Stimulated activated CD8-positive, alpha-beta memory T cell treated with anti-CD3 and anti-CD28 coated beads, Interleukin-7, amount 100 ng/mL, for 1 hour (primary cell): ENCODE results near the gene USPL1.
"Not testable (repeated sequence)": the region's sequence is repeated elsewhere in the genome, so short reads cannot be mapped to it uniquely, and the experiment has no call there.

Experiments used
- DNase-seq, 2 donors: peaks; one replicate each; pipeline ENCODE4 v3.0.0-alpha.2; 2020; ENCODE audit warnings: low read depth in 2 of 2

Gene USPL1

DNA sequence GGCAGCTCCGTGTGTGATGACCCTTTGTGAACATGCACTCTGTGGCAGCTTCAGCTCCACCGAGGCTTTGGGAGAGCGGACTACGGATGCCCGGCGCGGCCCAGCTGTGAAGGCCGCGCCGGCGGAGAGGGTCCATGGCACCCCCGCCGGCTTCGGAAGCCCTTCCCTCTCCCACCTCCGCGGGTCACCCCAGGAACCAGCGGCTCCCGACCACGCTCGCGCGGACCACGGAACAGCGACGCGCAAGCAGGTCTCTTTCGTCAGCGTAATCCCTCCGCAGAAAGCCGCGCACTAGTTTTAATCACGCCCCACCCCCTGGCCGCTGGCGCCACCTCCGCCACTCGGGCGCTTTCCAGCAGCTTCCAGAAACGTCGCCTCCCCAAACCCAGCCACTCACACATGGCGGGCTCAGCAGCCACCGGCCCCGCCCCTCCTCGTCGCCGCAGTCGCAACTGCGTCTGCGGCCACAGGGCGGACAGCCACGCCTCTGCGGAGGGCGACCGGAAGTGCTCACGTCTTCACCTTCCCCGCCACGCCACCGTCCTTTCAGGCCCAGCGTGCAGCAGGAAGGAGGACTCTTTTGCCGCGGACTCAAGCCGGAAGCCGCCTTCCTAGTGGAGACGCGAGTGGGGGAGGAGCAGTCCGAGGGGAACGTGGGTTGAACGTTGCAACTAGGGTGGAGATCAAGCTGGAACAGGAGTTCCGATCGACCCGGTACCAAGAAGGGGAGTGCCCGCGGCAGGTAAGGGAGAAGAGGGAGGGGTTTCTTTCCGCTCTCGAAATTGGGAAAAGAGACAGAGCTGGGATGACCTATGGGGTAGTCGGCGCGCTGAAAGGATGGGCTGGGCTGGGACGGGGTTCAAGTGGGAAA lies at the start of gene USPL1:
USPL1 (plus strand) TSS at position 606 of the 871 bp plus-strand sequence. CDS start 3,221 bp downstream, outside the sequence.
- peak; percentile 98 to 99 for DNase-seq

DNA sequence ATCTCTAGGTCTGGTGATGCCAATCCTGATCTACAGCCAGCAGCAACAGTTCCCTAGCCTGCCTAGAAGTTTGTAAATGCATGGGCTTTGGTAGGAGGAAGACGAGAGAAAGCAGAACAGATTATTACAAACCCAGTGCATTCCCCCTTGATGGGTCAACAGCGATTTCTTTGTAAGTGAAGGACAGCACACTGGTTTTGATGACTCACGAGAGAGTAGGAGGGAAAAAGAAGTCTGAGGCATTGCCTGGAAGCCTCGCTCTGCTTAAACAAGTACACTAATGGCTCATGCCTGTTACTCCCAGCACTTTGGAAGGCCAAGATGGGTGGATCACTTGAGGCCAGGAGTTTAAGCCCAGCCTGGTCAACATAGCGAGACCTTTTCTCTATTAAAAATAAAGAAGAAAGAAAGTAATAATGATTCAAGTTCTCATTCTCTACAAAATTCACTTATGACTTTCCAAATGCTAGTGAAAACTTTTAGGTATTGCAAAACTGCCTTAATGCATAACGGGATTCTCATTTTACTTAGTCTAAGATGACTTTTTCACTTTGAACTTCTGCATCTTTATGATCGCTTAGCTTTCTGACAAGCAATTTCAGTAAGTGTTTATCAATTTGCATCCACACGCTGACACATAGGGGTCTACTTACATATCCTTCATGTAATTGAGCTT lies 47.7 kb upstream of the USPL1 start:
- no peak for DNase-seq

DNA sequence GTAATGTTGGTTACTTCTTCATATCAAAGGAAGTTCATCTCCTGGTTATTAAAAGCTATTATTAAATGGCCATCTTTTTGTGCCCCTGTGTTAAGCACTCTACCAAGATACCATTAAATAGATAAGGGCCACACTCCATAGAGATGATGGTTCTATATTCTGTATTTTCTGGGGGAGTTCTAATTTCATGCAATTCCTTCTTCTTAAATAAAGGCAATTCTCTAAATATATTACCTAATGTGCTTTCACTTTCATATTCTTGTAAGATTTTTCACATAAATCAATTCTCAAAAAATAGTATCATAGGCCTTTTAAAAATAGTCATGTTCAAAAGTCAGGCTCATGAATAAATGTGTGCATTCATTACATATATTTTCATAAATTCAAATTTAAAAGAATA lies 47.0 kb upstream of the USPL1 start:
- no peak for DNase-seq

DNA sequence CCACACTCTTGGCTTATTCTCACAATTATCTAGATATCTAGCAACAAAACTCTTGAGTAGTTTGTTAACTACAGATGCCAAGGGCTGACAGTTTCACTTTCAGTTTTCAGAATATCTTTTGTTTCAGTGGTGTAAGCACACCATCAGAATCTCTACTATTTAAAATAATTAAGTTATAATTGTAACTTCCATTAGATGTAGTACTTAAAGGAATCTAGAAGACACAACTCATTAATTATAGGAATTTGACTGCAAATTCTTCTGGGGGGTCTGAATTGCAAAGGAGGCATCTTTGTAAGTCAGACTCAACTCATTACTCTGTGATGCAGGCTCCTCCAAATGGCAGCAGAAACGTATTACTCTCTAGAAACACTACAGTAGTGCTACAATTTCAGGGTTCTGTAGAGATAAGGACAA lies 44.9 kb upstream of the USPL1 start:
- DNase-seq = no peak

DNA sequence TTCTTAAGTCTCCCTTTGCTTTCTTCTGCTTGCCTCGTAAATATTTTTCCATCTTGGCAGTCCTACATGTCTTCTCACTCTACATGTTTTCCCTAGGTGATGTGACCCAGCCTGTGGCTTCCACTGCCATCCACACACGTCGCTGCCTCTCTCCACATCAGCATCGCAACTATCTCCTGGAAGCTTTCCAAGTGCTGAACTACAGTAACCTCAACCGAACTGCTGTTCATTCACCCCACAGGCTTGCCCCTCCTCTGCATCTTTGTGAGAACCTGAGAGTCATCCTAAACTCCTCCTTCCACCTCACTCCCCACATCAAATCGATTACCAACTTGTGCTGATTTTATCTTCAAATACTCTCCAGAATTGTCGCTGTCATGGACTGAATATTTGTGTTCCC lies 41.2 kb upstream of the USPL1 start:
- DNase-seq = peak in 1 of 2 donors; percentile 5

DNA sequence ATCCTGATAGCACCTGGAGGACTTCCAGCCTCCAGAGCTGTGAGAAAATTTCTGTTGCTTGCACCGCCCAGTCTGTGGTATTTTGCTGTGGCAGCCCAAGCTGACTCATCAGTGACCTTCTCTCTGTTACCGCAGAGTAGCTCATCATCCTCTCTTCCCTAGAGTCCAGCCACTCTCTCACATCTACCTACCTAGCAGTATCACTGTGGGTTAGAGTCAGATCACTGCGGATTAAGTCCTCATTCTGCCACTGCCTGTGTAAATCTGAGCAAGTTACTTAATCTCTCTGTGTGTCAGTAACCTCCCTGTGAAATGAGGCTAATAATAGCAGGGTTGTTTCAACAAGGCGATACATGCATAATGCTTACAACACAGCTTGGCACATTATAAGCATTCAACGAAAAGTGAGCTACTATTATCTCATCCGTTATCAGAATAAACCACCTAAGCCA lies 40.3 kb upstream of the USPL1 start:
- peak in 1 of 2 donors; percentile 9 for DNase-seq

DNA sequence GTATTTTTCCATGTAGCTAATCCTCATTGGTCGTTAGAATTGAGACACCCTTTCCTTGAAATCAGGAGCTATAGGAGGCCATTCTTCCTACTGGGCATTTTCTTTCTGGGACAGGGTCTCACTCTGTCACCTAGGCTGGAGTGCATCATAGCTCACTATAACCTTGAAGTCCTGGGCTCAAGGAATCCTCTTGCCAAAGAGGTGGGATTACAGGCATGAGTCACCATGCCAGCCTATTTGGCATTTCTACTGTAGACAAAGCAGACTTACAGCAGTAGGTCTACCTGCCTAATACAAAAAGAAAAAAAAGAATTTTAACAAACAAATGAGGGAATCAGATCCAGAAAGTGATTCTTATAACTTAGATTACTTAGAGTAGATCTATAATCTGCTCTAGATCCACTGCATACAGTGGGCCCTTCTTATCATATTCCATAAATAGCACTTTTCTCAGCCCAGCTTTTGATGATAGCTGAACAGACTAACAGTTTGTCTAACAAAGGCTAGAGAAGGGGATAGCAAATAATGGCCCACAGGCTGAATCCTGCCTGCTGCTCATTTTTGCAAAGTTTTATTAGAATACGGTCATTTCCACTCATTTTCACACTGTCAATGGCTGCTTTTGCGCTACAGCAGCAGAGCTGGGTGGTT lies 36.7 kb upstream of the USPL1 start:
- no peak for DNase-seq

DNA sequence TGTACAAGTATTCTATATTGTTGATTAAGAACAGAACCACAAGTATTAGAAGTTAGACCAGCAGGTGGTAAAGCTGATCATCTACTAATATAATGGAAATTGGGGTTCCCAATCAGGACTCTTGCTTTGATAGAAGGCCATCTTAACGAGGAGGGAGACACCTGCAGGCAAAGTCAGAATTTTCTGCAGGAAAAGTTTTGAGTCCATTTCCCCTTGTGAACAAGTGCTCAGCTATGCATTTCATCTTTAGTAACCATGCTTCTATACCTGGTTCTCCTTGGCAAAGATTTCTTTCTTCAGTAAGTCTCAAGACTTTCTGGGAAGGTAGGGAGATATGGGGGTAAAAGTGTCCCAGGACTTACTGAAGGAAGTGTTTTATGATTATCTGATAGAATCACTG lies 36.1 kb upstream of the USPL1 start:
- DNase-seq = no peak

DNA sequence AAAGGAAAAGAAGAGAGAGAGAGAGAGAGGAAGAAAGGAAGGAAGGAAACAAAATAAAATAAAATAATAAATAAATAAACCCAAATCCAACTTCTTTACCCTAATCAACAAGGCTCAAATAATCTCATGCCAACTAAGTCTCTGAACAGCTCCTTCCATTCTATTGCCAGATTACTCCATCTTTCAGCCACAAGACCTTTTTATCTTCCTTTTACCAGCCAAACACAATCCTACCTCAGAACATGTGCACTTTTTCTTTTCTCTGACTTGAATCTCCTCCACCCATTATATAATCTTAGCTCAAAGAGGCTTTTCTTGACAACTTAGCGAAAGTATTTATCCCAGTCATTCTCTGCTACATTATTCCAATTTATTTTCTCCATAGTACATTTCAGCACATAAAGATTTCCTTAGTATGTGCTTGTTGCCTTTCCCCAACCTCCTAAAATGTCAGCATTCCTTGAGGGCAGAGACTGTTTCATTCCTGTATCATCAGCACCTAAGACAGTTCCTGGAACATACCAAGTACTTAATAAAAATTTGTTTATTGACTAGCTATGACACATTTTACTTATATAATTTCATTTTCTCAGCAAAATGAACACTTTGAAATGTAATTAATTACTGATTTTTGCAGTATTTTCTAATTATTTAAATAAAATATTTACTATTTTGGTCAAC lies 33.5 kb upstream of the USPL1 start:
- no peak for DNase-seq

DNA sequence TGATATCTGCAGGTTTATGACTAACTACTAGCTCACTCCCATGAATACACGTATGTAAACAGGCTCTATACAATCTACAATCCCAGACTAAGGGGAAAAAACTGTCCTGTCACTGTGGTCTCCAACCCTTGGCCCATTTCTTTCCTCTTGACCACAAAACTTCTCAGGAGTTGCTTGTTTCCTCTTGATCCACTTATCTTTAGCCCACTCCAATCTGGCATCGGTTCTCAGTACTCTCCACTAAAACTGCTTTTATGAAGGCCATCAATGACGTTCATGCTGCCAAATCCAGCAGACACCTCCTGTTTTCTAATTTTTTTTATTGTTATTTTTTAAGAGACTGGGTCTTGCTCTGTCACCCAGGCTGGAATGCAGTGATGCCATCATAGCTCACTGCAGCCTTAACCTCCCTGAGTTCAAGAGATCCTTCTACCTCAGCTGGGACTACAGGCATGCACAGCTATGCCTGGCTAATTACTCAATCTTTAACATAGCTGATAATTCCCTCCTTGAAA lies 31.9 kb upstream of the USPL1 start:
- DNase-seq = no peak

DNA sequence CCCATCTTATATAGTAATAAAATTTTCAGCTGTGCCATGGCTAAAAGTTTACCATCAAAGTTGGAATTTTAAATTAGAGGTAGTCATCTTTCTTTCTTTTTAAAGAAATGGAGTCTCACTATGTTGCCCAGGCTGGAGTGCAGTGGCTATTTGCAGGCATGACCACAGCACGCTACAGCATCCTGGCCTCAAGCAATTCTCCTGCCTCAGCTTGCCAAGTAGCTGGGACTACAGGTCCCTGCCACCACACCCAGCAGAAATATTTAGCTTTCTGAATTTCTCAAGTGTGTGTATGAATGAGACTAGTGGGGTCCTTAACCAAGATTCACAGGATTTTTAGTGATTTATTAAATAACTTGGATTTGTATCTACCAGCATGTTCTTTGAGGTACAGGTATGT lies 30.5 kb upstream of the USPL1 start:
- no peak for DNase-seq

DNA sequence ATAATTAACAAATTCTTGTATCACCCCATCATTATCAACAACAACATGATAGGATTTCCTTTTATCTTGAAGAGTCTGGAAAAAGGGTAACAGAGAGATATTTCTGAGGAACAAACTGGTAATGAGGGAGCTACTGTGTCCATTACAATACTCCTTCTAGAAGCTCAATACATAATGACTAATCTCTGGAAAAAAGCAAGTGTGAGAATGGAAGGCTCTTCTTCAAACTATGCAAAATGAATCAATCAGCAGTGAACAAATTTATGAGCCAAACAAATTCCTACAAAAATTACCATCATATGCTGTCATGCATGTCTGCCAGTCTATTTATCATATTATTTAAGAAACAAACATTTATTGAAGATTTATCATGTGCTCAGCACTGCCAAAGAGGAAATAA lies 30.0 kb upstream of the USPL1 start:
- no peak for DNase-seq

DNA sequence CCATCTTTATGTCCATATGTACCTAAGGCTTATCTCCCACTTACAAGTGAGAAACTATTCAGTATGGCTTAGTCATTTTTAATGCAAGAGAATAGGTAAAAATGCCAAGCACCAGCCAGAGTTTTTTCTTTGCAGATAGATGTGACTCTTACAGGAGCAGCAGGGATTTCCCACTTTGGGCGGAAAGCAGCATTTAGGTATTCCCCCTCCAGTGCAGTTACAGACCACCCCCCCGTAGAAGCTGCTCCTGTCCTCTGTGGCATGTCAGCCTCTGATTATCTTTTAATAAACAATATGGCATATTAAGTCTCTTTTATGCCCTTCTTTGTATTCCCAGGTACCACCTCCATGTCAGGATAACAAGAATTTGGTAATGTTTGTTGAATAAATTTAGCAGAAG lies 24.7 kb upstream of the USPL1 start:
- no peak for DNase-seq

DNA sequence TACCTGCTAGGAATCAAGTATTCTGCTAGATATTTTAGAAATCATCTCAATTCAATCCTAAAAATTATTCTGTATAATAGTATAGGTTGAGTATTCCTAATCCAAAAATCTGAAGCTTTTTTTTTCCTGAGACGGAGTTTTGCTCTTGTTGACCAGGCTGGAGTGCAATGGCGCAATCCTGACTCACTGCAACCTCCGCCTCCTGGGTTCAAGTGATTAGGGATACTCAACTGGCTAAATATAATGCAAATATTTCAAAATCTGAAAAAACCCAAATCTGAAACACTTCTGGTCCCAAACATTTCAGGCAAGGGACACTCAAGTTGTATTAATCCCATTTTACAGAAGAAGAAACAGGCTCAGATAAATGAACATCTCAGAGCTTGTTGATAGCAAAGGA lies 17.2 kb upstream of the USPL1 start:
- DNase-seq = no peak

DNA sequence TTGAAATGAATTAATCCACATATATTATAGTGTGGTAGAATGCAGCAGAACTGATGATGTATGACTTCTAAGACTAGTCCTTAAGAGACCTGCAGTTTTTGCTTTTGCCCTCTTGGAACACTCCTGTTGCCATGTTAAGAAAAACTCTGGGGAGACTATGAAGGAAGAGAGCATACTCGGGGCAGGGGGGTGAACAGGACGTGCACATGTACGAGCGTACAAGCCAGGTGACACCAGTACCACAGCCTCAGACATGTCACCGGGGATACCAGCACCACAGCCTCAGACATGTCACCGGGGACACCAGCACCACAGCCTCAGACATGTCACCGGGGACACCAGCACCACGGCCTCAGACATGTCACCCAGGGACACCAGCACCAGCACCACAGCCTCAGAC lies 15.9 kb upstream of the USPL1 start:
- no peak for DNase-seq

DNA sequence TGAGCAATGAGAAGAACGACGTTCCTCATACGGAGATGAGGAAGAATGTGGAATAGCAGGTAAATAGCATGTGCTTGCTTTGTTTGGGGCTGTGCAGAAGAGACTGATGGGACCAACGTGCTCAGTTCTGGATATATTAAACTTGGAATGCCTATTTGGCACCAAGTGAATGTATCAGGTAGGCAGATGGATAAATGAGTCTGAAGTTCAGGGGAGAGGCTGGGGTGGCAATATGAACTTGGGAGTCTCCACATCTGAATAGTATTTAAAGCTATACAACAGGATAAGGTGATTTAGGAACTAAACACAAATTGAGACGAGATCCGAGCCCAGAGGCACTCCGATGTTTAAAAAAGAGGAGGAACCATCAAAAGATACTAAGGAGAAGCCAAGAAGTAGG lies 12.7 kb upstream of the USPL1 start:
- no peak for DNase-seq

DNA sequence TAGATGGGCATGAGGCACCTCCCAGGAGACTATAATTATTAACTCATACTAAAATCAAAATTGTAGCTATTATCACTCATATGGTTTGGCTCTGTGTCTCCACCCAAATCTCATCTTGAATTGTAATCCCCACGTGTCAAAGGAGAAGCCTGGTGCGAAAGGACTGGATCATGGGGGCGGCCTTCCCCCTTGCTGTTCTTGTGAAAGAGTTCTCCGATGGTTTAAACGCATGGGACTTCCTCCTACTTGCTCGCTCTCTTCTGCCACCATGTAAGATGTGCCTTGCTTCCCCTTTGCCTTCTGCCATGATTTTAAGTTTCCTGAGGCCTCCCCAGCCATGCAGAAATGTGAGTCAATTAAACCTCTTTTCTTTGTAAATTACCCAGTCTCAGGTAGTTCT lies 10.5 kb upstream of the USPL1 start:
- not testable (repeated sequence) for DNase-seq

DNA sequence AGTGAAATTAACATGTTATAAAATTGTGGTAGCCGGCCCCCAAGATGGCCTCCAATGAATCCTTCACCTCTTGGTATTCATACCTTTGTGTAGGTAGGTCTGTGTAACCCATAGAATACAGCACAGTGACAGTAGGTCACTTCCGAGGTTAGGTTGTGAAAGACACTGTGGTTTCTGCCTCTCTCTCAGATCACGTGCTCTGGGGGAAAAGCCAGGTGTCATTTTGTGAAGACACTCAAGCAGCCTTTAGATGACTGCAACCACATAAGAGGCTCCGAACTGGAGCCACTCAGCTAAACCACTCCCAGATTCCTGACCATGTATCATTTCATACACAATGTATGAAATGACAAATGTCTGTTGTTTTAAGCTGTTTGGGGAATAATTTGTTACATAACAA lies 9.8 kb upstream of the USPL1 start:
- DNase-seq = peak; percentile 32 to 36

DNA sequence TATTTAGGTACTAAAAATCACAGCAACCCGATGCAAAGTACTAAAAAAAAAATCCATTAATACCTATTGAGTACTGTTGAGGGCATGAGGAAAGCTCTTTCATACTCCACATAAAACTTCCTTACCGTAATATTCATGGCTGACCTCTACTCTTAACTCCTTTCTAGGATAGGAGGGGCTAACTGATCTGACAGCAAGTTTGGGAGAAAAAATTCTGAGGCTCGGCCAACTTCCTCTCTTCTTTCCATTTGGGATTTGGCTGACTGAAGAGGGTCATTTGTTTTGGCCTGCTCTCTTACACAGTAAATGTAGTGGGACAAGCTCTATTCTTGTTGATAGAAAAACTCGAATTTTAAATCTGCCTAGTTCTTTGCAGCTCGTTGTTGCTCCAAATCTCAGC lies 9.4 kb upstream of the USPL1 start:
- DNase-seq = no peak

DNA sequence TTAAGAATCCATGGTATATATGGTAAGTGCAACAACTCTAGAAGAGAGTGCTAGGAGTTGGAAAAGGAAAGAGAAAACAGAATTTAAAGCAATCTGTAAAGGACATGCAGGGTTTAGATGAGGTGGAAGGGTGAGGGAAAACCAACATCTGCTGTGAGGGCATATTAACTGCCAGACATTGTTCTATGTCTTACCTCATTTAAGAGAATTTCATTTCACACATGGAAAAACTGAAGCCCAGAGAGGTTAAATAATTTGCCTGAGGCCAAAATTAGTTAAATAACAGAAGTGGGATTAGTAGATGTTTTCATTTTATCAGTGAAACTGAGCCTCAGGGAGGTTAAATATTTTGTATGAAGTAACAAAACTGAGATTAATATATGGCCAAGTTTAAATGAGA lies 7.4 kb upstream of the USPL1 start:
- DNase-seq = no peak

DNA sequence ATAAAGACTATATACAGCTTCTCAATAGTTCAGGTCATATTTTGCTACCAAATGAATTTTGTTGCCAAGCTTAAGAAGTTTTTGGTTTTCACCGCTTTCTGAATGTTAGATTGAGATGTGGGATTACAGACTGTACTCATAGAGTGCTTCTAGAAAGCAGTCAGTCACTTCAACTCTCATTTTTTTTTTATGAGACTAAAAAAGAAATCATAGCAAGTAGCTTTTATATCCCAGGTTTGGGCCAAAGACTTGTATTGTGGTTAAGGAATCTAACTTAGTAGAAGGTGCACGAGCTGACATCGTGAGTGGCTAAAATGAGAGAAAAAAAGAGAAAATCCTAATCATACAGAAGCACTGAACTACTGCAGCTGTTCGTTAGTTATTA lies 2.2 kb upstream of the USPL1 start:
- no peak for DNase-seq
